ENCODE data around the gene SYNRG.

Gene SYNRG

DNA sequence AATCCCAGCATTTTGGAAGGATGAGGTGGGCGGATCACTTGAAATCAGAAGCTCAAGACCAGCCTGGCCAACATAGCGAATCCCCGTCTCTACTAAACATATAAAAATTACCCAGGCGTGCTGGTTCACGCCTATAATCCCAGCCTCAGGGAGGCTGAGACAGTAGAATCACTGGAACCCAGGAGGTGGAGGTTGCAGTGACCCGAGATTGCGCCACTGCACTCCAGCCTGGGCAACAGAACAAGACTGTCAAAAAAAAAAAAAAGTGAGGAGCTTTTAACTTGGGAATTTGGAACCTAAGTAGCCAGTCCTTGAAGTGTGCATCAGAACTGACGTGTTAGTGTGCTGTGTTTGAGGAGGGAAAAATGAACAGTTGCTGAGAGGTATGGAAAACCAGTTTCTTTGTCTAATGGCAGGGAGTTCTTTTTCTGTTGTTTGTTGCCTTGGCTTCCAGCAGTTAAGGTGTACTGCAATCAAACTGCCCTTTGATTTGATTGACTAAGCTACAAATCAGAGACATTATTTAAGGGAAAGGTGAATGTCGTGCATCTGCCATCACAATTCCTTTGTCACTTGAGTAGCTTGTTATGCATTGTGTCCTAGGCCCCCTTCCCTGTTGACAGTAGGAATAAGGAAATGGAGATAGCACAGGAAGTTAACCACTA, 128.1 kb downstream of the SYNRG start:
- Histone ChIP-seq H3K4me1 (ENCODE audit: insufficient read depth, low read length) (no peaks in the 10 kb centered on the region), H3K36me3 (ENCODE audit: insufficient read depth, low read length) (peaks cover 24% of the 10 kb centered on the region), H3K9ac (ENCODE audit: low read length) (no peak overlapping the region), H3K27me3 (ENCODE audit: control insufficient read depth in 1 of 2, insufficient read depth in 2 of 2, low read length in 2 of 2) (no peaks in the 10 kb centered on the region), H3K4me3 (ENCODE audit: low read depth in 1 of 2, low read length in 2 of 2) (no peak overlapping the region), H3K27ac (ENCODE audit: low read depth, low read length) (no peak overlapping the region), H3K9me3 (ENCODE audit: low read length) (no peaks in the 10 kb centered on the region)

DNA sequence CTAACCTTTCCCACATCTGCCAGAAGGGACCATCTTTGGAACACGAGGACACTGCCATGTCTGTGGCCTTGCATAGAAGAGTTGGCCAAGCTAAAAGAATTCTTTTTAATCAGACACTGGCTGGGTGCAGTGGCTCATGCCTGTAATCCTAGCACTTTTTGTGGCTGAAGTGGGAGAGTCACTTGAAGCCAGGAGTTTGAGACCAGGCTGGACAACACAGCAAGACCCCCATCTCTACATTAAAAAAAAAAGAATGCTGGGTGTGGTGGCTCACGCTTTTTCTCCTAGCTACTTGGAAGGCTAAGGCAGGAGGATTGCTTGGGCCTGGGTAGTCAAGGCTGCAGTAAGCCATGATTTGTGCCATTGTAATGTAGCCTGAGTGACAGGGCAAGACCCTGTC, 128.8 kb downstream of the SYNRG start:
- Histone ChIP-seq H3K36me3 (ENCODE audit: insufficient read depth, low read length) (peaks cover 32% of the 10 kb centered on the region), H3K4me1 (ENCODE audit: insufficient read depth, low read length) (no peaks in the 10 kb centered on the region), H3K27ac (ENCODE audit: low read depth, low read length) (no peak overlapping the region), H3K4me3 (ENCODE audit: low read depth in 1 of 2, low read length in 2 of 2) (no peak overlapping the region), H3K9ac (ENCODE audit: low read length) (no peak overlapping the region), H3K9me3 (ENCODE audit: low read length) (no peaks in the 10 kb centered on the region), H3K27me3 (ENCODE audit: control insufficient read depth in 1 of 2, insufficient read depth in 2 of 2, low read length in 2 of 2) (no peaks in the 10 kb centered on the region)

DNA sequence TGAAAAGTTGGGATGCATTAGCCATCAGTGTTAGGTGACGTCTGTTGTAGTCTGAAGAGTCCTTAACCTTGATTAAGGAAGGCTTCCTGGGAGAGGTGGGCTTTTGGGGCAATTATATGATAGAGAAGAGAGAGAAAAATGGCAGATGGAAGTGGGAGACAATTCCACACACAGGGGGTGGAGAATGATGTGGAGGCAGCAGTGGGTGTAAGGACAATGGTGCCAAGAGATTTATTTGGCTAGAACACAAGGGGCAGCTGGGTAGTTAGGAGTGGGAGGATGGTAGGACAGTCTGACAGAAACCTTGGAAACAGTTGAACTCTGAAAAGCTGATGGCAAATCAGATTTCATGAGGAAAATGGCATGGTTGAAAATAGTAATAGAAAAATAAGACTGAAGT, 130.2 kb downstream of the SYNRG start:
- Histone ChIP-seq H3K27ac (ENCODE audit: low read depth, low read length) (no peak overlapping the region), H3K9ac (ENCODE audit: low read length) (no peak overlapping the region), H3K4me1 (ENCODE audit: insufficient read depth, low read length) (no peaks in the 10 kb centered on the region)

DNA sequence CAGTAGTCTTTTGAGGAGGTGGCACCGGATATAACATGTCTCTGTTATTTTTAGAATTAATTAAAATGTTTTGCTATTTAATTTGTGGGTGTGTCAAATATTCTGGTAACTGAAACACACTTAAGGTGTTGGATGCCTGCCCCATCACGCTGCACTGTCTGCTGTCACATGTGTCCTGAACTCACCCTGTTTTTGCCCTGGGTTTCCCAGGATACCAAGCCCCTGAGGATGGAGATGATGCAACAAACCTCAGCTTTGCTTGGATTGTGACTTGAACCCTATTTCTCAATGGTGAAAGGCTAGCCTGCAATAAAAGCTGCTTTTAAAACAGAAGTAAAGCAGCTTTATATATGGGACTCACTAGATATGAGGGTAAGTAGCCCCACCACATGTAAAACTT, 131.0 kb downstream of the SYNRG start:
- H3K27me3 ChIP-seq (ENCODE audit: control insufficient read depth in 1 of 2, insufficient read depth in 2 of 2, low read length in 2 of 2), result no peaks in the 10 kb centered on the region
- no peak overlapping the region for H3K27ac ChIP-seq (ENCODE audit: low read depth, low read length)
- H3K4me3 ChIP-seq (ENCODE audit: low read depth in 1 of 2, low read length in 2 of 2), result no peak overlapping the region
- no peaks in the 10 kb centered on the region for H3K4me1 ChIP-seq (ENCODE audit: insufficient read depth, low read length)
- peaks cover 41% of the 10 kb centered on the region for H3K36me3 ChIP-seq (ENCODE audit: insufficient read depth, low read length)
- H3K9me3 ChIP-seq (ENCODE audit: low read length), result no peaks in the 10 kb centered on the region
- H3K9ac ChIP-seq (ENCODE audit: low read length), result no peak overlapping the region

More for the DNA sequence above, 130.2 kb downstream of the SYNRG start:
- H3K36me3 ChIP-seq (ENCODE audit: insufficient read depth, low read length), result peaks cover 38% of the 10 kb centered on the region
- no peaks in the 10 kb centered on the region for H3K27me3 ChIP-seq (ENCODE audit: control insufficient read depth in 1 of 2, insufficient read depth in 2 of 2, low read length in 2 of 2)
- no peaks in the 10 kb centered on the region for H3K9me3 ChIP-seq (ENCODE audit: low read length)
- H3K4me3 ChIP-seq (ENCODE audit: low read depth in 1 of 2, low read length in 2 of 2), result no peak overlapping the region

DNA sequence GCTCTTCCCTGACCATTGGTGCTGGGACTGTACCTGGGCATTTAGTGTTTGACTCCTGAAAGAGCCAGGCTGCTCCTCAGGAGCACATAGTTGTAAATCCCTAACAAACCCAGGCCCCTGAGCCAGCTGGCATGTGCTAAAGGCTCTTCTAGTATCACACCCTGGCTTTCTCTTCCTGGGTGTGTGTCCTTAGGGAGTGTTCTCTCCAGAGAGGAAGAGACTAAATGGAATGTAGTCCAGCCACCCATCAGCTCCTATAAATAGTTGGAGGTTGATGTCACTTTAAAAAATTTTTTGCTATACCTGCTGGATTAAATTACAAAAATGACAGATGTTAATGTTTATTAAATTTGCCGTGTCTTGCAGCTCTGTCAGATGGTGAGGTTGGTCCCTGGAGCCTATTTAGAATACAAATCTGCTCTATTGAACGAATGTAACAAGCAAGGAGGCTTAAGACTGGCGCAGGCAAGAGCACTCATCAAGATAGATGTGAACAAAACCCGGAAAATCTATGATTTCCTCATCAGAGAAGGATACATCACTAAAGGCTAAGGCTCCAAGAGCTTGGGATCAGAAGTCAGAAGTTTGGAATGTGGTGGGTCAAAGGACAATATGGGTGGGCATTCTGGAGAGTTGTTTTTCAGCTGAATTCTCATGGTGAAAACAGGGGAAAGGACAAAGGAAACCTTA, 132.6 kb downstream of the SYNRG start:
- Histone ChIP-seq H3K27me3 (ENCODE audit: control insufficient read depth in 1 of 2, insufficient read depth in 2 of 2, low read length in 2 of 2) (no peaks in the 10 kb centered on the region), H3K9me3 (ENCODE audit: low read length) (no peaks in the 10 kb centered on the region), H3K4me3 (ENCODE audit: low read depth in 1 of 2, low read length in 2 of 2) (no peak overlapping the region), H3K9ac (ENCODE audit: low read length) (no peak overlapping the region), H3K4me1 (ENCODE audit: insufficient read depth, low read length) (no peaks in the 10 kb centered on the region), H3K36me3 (ENCODE audit: insufficient read depth, low read length) (peaks cover 43% of the 10 kb centered on the region), H3K27ac (ENCODE audit: low read depth, low read length) (no peak overlapping the region)

DNA sequence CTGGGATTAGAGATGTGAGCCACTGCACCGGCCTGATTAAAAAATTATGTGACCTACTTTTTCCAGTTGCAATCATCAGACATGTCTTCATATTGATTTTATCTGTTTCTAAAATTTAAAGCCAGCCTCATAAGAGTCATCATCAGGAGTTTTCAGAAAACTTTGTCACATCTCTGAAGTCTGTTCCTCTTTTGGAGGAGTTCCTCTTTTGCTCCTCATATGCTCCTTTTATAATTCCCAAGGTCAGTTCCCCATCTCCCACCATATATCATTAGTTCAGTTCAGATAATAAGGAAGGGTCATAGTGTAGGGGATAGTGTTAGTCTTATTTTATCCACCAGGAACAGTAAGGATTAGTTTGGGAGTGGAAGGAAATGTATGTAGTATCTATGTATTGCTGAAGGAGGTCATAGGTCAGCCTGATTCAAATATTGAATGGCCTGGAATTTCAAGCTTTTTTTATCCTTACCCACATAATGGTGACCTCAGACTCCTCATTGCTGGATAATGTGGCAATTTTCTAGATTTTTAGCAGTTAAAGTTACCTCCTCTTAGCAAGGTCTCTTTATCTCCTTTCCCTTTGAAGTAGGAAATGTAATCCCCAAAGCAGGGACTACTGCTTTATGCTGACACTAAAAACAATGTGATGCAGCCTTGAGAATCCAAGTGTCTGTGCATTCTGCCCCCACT, 133.3 kb downstream of the SYNRG start:
- H3K36me3 ChIP-seq (ENCODE audit: insufficient read depth, low read length), result peaks cover 46% of the 10 kb centered on the region
- no peaks in the 10 kb centered on the region for H3K4me1 ChIP-seq (ENCODE audit: insufficient read depth, low read length)
- no peak overlapping the region for H3K9ac ChIP-seq (ENCODE audit: low read length)
- H3K9me3 ChIP-seq (ENCODE audit: low read length), result no peaks in the 10 kb centered on the region
- no peak overlapping the region for H3K4me3 ChIP-seq (ENCODE audit: low read depth in 1 of 2, low read length in 2 of 2)
- no peak overlapping the region for H3K27ac ChIP-seq (ENCODE audit: low read depth, low read length)
- no peaks in the 10 kb centered on the region for H3K27me3 ChIP-seq (ENCODE audit: control insufficient read depth in 1 of 2, insufficient read depth in 2 of 2, low read length in 2 of 2)

DNA sequence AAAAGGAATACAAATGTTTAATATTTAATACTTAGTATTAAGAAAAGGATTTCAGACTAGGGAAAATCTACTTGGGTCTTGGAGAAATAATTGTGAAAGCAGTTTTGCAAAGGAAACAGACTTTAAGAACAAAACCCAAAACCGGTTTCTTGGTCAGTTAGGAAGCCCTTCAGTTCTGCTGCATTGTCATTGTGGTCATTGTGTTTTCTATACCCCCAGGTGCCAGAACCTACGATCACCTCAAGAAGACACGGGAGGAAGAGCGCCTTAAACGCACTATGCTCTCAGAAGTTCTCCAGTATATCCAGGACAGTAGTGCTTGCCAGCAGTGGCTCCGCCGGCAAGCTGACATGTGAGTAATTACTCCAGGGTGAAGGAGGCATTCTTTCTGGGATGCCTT, 139.0 kb downstream of the SYNRG start:
- H3K27ac ChIP-seq (ENCODE audit: low read depth, low read length), result no peak overlapping the region
- H3K9ac ChIP-seq (ENCODE audit: low read length), result no peak overlapping the region
- no peaks in the 10 kb centered on the region for H3K27me3 ChIP-seq (ENCODE audit: control insufficient read depth in 1 of 2, insufficient read depth in 2 of 2, low read length in 2 of 2)
- no peaks in the 10 kb centered on the region for H3K9me3 ChIP-seq (ENCODE audit: low read length)
- H3K4me3 ChIP-seq (ENCODE audit: low read depth in 1 of 2, low read length in 2 of 2), result no peak overlapping the region
- H3K36me3 ChIP-seq (ENCODE audit: insufficient read depth, low read length), result peaks cover 28% of the 10 kb centered on the region
- no peaks in the 10 kb centered on the region for H3K4me1 ChIP-seq (ENCODE audit: insufficient read depth, low read length)

DNA sequence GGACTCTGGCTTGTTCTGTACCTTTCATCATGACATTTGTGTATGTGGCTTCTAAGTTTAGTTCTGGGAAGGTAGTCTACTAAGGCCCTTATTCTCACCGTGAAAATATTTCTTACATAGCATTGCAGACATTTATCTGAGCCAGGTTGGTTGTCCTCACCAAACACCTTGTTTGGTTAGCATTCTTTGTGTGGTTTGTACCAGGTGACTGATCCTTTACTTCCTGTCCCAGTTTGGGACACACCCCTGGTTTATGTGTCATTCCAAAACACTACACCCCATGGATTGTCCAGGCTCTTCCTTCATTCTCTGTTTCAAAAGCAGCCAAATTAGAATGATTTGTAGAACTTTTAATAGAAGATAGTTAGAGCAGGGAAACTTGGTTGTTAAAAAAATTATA, 142.7 kb downstream of the SYNRG start:
- H3K27ac ChIP-seq (ENCODE audit: low read depth, low read length), result no peak overlapping the region
- no peak overlapping the region for H3K9ac ChIP-seq (ENCODE audit: low read length)
- no peaks in the 10 kb centered on the region for H3K27me3 ChIP-seq (ENCODE audit: control insufficient read depth in 1 of 2, insufficient read depth in 2 of 2, low read length in 2 of 2)
- no peaks in the 10 kb centered on the region for H3K4me1 ChIP-seq (ENCODE audit: insufficient read depth, low read length)
- H3K4me3 ChIP-seq (ENCODE audit: low read depth in 1 of 2, low read length in 2 of 2), result no peak overlapping the region
- H3K36me3 ChIP-seq (ENCODE audit: insufficient read depth, low read length), result peaks cover 21% of the 10 kb centered on the region
- no peaks in the 10 kb centered on the region for H3K9me3 ChIP-seq (ENCODE audit: low read length)

DNA sequence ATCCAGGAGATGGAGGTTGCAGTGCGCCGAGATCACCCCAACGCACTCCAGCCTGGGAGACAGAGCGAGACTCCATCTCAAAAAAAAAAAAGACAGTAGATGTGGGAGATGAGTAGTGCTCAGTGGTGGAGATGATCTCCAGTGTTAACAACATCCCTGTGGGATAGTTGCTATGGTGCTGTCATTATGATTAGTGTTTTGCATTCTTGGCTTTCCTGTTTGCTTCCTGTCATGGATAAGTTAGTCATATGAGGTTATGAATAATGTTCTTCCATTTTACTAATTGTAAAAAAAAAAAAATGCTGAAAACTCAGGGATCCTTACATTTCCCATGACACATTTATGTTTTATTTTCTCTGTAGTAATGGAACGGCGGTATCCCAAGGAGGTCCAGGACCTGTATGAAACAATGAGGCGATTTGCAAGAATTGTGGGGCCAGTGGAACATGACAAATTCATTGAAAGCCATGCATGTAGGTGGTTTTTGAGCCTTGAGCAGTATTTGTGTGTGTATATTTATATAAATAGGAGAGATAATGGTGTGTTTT, 144.1 kb downstream of the SYNRG start:
- Histone ChIP-seq H3K27ac (ENCODE audit: low read depth, low read length) (no peak overlapping the region), H3K4me1 (ENCODE audit: insufficient read depth, low read length) (no peaks in the 10 kb centered on the region), H3K9me3 (ENCODE audit: low read length) (no peaks in the 10 kb centered on the region), H3K4me3 (ENCODE audit: low read depth in 1 of 2, low read length in 2 of 2) (no peak overlapping the region), H3K36me3 (ENCODE audit: insufficient read depth, low read length) (peaks cover 12% of the 10 kb centered on the region), H3K9ac (ENCODE audit: low read length) (no peak overlapping the region), H3K27me3 (ENCODE audit: control insufficient read depth in 1 of 2, insufficient read depth in 2 of 2, low read length in 2 of 2) (no peaks in the 10 kb centered on the region)

Data from muscle layer of colon (tissue), 2 donors.